ENCODE results near the gene ZNF860. TPM values are rescaled to one million over a fixed set of nuclear protein-coding genes. Genes with fewer than 3 reads are reported as not detected.

The ZNF860 gene
- total RNA-seq: 0.10 and 0.20 TPM in 2 replicates

GRCh38 chr3:31981206-31982181 lies at the start of gene ZNF860, which contains the start of gene OSBPL10:
TSS of gene ZNF860 (plus strand) at chr3:31981750. CDS start at chr3:31989080, 7,330 bp downstream.
TSS of gene OSBPL10 (minus strand) at chr3:31981262. CDS start at chr3:31981179, 83 bp downstream.
- intact Hi-C loops (cut with micrococcal nuclease): loop anchor here (2.0 to 10.0 kb wide), 3 partner anchors 63 to 367 kb away; no protein-coding TSS in a partner anchor

DNA sequence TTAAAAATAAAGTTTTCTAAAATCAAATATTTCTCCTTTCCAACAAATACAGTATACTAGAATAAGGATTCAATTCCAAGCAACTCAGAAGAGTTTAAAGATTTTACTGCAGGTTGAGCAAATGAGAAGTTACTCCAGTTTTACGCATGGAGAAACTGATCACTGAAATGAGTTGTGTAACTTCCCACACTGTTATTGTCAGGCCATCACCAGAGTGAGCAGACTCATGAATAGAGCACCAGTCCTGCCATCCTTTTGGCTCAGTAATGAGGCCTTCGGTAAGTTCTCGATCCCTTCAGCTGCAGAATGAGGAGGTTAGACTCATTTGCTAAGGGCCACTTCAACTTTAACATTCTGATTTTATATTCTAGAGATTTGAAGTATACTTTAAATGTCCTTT lies 48.6 kb upstream of the ZNF860 start:
- intact Hi-C loops (cut with micrococcal nuclease): no loop called here

DNA sequence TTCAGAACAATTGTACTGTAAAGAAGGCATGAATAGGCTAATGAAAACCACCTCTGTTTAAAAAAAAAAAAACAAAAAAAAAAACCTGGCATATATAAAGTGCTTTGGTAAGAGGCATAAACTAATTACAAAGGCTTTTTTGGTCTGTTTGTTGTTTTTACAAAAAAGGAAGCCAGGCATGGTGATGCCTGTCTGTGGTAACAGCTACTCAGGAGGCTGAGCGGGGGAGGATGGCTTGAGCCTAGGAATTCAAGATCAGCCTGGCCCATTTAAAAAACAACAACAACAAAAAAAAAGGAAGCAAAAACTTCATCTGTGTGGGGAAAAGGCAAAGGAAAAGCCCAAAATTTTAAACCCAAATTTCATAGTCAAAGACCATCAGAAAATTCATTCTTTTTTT lies 47.5 kb upstream of the ZNF860 start:
- intact Hi-C loops (cut with micrococcal nuclease): no loop called here

GRCh38 chr3:31934866-31935265 lies 46.7 kb upstream of the ZNF860 start:
- intact Hi-C loops (cut with micrococcal nuclease): no loop called here

- intact Hi-C loops (cut with micrococcal nuclease): no loop called here
Measured at GRCh38 chr3:31936420-31937060, 45.0 kb upstream of the ZNF860 start.

- intact Hi-C loops (cut with micrococcal nuclease): no loop called here
Measured at GRCh38 chr3:31937225-31937624, 44.3 kb upstream of the ZNF860 start.

- intact Hi-C loops (cut with micrococcal nuclease): no loop called here
Measured at GRCh38 chr3:31942446-31942845, 39.1 kb upstream of the ZNF860 start.

DNA sequence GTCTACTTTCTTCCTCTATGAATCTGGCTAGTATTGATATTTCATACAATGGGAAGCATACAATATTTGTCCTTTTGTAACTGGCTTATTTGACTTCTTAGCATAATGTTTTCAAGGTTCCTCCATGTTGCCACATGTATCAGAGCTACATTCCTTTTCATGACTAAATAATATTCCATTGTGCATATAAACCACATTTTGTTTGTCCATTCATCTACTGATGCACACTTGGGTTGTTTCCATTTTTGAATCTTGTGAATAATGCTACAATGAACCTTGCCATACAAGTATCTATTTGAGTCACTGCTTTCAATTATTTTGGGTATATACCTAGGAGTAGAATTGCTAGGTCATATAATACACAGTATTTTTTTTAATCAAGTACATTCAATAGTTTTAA lies 38.5 kb upstream of the ZNF860 start:
- intact Hi-C loops (cut with micrococcal nuclease): no loop called here

GRCh38 chr3:31945738-31946052 lies 35.9 kb upstream of the ZNF860 start:
- intact Hi-C loops (cut with micrococcal nuclease): no loop called here

- intact Hi-C loops (cut with micrococcal nuclease): no loop called here
Measured at GRCh38 chr3:31946484-31947081, 35.0 kb upstream of the ZNF860 start.

- intact Hi-C loops (cut with micrococcal nuclease): no loop called here
Measured at GRCh38 chr3:31947162-31947561, 34.4 kb upstream of the ZNF860 start.

DNA sequence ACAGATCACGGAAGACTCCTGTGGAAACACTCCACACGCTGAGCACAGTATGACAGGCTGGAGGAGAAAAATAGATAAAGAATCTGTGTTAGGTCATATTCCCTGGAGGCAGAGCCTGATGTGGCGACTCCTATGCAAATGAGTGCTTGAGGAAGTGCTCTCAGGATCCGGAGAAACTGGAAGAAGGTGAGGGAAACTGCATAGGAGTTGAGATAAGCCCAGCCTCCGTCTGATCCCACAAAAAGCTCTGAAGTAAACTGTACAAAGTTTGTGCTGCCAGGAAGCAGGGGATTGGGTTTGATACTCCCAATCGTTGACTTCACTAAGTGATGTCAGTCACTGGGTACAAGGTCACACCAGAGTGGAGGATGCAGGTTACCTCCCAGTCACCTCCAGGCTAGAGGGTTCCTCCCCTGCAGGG lies 33.9 kb upstream of the ZNF860 start:
- intact Hi-C loops (cut with micrococcal nuclease): no loop called here

GRCh38 chr3:31948280-31948679 lies 33.3 kb upstream of the ZNF860 start:
- intact Hi-C loops (cut with micrococcal nuclease): no loop called here

DNA sequence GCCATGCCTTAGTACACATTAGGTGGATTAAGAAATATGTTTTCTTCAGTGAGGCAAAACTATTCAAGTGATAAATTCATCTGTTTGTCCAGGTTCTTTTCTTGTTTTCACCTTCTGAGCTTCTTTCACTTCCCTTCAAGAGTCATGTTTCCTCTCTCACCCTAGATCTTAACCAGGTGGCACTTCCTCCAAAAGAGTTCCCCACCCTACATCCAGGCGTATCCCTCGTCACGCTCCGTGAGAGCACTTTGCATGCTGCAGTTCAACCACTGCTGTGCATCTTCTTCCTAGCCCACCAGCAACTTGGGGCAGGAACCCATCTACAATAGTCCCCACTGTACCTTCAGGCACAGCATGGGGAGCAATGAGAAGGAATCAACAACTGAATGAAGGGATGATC lies 29.3 kb upstream of the ZNF860 start:
- intact Hi-C loops (cut with micrococcal nuclease): no loop called here

GRCh38 chr3:31953091-31953490 lies 28.5 kb upstream of the ZNF860 start:
- intact Hi-C loops (cut with micrococcal nuclease): no loop called here

DNA sequence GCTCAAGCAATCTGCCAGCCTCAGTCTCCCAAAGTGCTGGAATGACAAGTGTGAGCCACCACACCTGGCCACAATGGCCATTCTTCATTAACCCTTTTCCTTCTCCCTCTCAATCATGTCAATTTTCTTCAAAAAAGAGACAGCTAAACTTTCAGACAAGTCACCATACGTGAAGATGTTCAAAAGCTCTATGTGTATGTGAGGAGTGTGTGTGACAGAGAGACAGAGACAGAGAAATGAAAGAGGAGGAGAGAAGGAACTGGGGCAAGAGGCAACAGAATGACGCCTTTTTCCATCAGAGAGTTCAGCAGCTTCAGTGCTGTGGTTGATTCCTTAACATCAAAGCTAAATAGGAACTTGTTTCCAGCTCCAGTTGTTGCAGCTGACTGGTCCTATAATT lies 27.9 kb upstream of the ZNF860 start:
- intact Hi-C loops (cut with micrococcal nuclease): no loop called here

DNA sequence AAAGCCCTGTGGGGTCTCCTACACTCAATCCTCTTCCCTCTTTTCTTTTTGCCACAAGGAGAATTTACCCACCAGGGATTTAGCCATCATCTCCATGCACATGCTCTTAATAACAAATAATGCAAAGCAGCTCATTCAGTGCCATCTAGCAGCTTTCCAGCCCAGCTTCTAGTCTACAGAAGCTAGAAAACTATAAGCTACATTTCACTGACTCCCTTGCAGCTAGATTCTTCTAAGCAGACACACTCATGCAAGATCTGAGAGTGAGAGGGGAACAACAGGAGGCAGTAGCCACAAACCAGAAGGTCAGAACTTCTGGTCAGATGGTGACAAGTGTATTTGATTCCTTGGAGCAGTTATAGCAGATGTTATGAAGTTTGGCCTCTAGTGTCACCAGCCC lies 26.0 kb upstream of the ZNF860 start:
- intact Hi-C loops (cut with micrococcal nuclease): no loop called here

GRCh38 chr3:31957106-31957505 lies 24.4 kb upstream of the ZNF860 start:
- intact Hi-C loops (cut with micrococcal nuclease): no loop called here

GRCh38 chr3:31958701-31959152 lies 22.8 kb upstream of the ZNF860 start:
- intact Hi-C loops (cut with micrococcal nuclease): no loop called here

- intact Hi-C loops (cut with micrococcal nuclease): no loop called here
Measured at GRCh38 chr3:31959251-31959650, 22.3 kb upstream of the ZNF860 start.

DNA sequence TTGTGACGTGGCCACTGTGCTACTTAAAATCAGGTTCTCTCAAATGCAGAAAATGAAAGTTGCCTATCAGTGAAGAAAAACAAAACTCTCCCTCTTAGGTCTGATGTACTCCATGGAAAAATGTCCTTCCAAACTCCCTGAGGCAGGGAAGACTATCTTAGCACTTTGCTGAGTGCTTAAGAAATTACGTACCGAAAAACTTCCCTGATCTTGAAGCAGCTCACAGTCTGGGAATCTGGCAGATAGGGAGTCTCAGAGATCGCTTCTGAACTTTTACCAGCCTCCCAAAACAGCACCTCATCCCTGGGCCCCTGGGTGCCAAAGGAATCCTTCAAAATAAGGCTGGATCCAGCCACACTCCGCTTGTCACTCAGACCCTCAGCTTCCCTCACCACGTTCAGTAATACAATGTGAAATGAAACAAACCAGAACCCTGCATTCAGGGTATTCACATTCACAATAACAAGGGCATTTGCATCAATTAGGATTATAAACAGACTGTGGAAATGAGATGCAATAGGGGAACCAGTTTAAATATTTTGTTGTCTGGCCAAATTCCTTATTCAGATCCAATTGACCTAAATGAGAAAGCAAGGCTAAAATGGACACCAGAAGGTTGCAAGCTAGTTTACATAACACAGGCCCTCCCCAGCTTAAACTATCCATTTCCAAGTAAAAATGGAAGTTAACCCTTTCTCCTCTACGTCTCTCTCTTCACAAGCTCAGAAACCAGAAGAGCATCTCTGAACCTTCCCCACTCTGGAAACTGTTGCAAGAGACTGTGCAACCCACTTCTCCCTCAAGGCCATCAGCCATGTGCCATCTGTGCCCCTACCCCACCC lies 21.4 kb upstream of the ZNF860 start:
- intact Hi-C loops (cut with micrococcal nuclease): no loop called here
